GM19023 (cell line): ENCODE measurements around the gene AGO1.
A peak's percentile ranks its signal among the peaks of the same experiment; 100 is the strongest.

Experiments
- ATAC-seq: cut with Tn5 transposase; IDR thresholded peaks from one replicate; pipeline ENCODE4 v1.9.1; 2021; ENCODE audit warnings: mild to moderate bottlenecking, moderate library complexity; ENCODE audit not compliant: unreplicated experiment

Gene AGO1

DNA sequence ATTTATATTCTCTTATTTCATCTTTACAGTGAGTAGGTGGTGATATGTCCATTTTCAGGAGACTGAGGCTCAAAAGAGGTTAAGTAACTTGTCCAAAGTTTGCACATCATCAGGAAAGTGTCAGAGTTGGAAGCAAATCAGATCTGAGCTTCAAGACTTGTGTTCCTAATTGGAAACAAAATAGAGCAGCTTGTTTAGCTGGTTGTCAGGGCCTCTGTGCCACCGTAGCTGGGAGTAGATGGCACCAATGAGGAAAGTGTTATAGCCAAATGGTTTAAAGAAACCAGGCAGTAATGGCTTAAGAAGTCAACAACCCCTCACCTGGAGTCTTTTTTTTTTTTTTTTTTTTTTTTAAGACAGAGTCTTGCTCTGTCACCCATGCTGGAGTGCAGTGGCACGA, 19.7 kb downstream of the AGO1 start:
- ATAC-seq, result no peak

- no peak for ATAC-seq
These were observed 31.7 kb downstream of the AGO1 start for GRCh38 chr1:35914717-35915116.

- ATAC-seq, result no peak
These were observed 32.7 kb downstream of the AGO1 start for GRCh38 chr1:35915693-35916092.

DNA sequence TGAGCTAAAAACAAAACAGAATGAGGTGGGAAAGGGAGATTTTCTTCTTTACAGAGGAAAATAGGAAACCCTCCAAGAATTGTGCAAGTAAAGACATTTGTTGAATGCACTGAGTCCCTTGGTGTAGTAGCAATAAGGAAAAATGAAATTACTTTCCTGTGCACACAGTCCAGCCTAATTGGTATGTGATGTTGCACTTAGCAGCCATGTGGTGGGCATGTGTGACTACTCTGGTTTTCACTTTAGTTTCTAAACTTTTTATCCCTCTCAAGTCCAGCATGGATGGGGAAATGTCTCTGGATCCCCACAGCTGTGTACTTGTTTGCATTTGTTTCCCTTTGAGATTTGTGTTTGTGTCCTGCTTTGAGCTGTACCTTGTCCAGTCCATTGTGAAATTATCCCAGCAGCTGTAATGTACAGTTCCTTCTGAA, 40.8 kb downstream of the AGO1 start:
- no peak for ATAC-seq

DNA sequence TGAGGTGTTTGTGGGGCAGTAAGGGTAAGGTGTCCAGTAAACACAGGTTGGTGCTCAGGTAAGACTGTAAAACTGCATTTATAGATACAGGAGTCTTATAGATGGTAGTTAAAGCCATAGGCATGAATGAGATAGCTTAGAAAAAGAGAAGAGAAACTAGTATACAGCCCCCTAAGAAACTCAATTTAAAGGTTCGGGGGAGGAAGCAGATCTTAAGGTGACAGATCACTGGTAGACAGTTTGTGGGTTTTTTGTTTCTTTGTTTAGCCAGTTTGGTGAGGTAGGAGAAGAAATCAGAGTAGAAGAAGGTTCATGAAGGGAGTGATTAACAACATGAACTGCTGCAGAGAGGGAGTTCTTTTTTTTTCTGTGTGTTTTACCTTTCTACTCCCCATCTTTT, 41.8 kb downstream of the AGO1 start:
- no peak for ATAC-seq

DNA sequence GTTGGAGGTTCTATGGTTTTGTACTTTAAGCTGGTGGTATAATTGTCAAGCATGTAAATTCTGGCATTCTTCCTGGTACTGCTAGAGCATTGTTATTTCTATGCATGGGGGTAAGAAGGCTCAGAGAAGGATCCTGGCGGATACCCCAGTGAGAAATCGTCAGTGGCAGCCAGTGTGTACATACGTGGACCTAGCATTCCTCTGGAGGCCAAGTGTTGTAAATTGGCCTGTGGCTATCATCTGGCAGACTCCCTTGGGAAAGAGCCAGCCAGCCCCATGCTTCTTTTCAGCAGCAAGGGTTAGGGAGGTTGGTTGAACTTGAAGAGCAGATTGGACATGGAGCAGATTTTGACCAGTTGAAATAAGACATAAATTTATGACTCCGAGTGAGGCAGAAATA, 42.7 kb downstream of the AGO1 start:
- no peak for ATAC-seq

- ATAC-seq, result no peak
These were observed 44.5 kb downstream of the AGO1 start for GRCh38 chr1:35927472-35927871.

DNA sequence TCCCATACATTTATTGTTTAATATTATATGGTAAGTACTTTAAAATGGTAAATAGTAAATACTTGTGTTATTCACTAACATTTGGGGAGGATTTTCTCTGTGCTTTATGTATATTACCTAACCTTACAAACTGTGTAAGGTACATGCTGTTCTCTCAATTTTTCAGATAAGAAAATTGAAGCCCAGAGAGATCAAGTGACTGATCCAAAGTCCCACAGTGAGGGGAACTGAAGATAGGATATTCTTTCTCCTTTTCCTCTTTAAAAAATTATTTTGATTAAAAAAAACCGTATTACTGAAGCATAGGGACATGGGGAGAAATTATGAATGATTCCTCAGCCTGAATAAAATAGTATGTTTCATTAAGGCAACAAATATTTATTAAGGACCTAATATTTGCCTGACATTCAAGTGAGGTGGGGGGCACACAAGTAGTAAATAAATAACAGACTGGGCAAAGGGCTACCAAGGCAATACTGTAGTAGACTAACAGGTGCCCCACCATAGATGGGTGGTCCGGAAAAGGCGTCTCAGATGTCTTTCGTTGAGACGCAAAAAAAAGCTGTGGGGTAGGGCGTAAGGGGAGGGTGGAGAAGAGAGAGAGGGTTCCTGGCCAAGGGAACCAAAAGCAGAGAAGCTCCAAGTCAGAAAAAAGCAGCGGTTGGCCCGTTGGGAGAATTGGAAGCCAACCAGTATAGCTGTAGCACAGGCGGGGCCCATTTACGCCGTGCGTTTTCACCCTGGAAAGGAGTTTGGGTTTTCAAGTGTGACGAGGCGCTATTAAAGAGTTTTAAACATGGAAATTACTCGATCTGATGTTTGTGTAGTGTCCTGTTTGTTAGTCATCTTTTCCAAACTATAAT, 47.0 kb downstream of the AGO1 start:
- ATAC-seq, result no peak

GRCh38 chr1:35930593-35931445, 47.8 kb downstream of the AGO1 start, which contains the start of gene AGO3:
TSS of gene AGO3 (plus strand) at chr1:35931105. CDS start at chr1:35931427, 322 bp downstream.
- peak; percentile 85 for ATAC-seq

- ATAC-seq, result peak; percentile 43
These were observed 48.6 kb downstream of the AGO1 start for GRCh38 chr1:35931446-35932157.

GRCh38 chr1:35932158-35932636, 49.2 kb downstream of the AGO1 start:
- ATAC-seq, result no peak

DNA sequence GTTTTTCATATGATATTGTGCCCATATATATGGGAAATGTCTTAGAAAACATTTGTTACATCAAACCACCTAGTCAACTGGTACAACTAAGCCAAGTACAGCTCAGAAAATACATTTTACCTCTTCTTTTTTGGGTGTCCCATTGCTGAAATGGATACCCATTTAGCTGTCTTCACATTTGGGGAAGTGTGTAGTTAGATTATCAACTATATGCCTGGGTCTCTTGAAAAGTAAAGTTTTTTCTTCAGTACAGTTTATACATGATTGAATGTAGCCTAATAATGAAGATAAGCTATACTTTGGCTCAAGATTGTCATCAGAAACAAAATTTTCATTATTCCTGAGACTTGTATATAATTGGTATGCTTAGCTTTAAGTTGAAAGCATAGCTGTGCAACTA, 49.9 kb downstream of the AGO1 start:
- ATAC-seq, result no peak

DNA sequence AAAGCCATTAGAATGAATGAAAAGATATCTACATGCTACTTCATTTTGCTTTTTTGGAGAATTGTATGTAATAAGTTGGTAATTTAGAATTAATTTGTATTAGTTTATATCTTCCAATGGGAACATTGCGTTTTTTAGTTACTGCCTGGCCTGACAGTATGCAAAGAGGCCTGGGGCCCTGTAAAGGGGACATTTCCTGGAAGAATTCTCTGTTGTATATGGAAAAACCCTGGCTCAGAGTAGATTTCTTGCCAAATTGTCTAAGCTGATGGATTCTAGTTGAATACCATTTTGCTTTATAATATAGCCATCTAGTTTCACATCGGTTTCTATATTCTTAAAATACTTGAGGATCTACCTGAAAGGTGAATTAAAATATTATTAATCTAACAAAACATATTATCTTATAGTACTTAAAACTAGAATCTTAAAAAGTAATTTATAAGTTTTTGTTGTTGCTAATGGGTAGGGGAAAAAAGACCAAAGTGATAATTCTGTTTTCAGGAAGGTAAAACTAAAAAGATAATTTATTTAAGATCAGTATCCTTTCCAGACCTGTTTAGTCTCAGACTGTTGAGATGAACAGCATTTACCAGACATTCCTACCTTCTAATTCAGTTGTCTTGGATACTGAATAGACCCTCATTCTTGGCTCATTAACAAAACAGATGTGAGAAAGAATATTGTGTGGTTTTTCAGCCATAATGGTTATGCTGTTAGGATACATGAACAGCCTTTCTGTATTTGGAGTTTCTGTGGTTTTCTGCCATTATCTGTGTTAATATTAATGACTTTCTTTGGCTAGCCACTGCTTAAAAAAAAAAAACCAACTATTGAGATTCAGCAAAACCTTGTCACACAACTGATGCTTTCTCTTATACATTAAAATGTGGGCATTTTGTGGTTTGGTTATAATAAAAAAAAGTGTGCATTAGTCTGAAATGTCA, 52.7 kb downstream of the AGO1 start:
- no peak for ATAC-seq

DNA sequence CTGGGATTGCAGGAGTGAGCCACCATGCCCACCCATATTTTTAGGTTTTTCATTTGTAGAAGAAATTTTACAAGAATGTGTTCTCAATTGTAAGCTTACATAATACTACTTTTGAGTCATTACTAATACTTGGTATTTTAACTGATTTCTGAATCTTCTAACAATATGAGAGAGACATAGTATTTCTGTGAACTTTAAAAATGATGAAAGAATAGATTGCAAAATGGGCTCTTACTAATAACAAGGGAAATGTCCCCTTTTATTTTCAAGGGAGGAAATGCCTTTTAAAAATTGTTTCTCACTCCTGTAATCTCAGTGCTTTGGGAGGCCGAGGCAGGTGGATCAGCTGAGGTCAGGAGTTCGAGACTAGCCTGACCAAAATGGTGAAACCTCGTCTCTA, 53.8 kb downstream of the AGO1 start:
- ATAC-seq, result no peak

DNA sequence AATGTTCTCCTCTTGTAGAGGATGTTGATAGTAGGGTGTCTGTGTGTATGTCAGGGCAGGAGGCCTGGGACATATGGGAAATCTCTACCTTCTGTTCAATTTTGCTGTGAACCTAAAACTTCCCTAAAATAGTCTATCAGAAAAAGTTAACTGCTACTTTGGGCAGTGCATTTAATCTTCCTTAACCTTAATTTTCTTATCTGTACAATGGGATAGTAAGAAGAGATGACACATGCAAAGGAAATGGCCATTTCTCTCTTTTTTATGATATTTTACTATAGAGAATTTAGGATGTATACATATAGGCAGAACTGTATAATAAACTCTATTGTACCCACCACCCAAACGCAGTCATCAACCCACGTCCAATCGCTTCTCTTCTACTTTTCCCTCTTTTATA, 56.5 kb downstream of the AGO1 start:
- ATAC-seq, result no peak

- ATAC-seq, result no peak
These were observed 62.3 kb downstream of the AGO1 start for GRCh38 chr1:35945327-35945726.

- ATAC-seq, result no peak
These were observed 64.5 kb downstream of the AGO1 start for GRCh38 chr1:35947547-35947946.

GRCh38 chr1:35958558-35958957, 75.5 kb downstream of the AGO1 start:
- no peak for ATAC-seq

- ATAC-seq, result no peak
These were observed 76.3 kb downstream of the AGO1 start for GRCh38 chr1:35959304-35959703.

- ATAC-seq, result no peak
These were observed 79.9 kb downstream of the AGO1 start for GRCh38 chr1:35962952-35963351.
